ENCODE results near the gene RAB1B.

RAB1B gene

DNA sequence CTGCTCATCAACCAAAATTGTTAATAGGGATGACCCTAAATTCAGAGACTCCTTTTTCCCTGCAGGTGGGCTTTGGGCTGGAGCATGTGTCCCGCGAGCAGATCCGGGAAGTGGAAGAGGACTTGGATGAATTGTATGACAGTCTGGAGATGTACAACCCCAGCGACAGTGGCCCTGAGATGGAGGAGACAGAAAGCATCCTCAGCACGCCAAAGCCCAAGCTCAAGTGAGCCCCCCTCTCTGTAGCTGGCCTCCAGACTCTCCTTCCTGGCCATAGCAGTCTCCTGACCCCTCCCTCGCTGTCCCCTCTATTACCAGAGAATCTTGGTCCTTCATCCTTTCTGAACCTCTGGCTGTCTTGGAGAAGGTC, 47.9 kb upstream of the RAB1B start:
- Histone ChIP-seq H3K27me3 (ENCODE audit: control insufficient read depth in 3 of 3, insufficient read depth in 3 of 3, low read depth in 1 of 3, low read length in 3 of 3) (no peaks in the 10 kb centered on the region), H3K79me1 (ENCODE audit: low read depth, low read length) (no peaks in the 10 kb centered on the region), H3K27ac (replicated peaks; ENCODE audit: low read length) (no peak overlapping the region), H3K36me3 (replicated peaks in 1 of 2; ENCODE audit: control insufficient read depth in 2 of 2, insufficient read depth in 2 of 2, low read length in 2 of 2) (peaks cover 22 to 43% of the 10 kb centered on the region in 2 donors), H4K91ac (ENCODE audit: low read depth, low read length, poor library complexity) (no peak overlapping the region), H2BK120ac (ENCODE audit: low read depth, low read length) (no peak overlapping the region), H4K8ac (ENCODE audit: low read depth, low read length) (no peak overlapping the region), H3K4me3 (ENCODE audit: low read length in 2 of 2) (no peak overlapping the region), H3K14ac (ENCODE audit: low read length) (no peak overlapping the region), H3K9me3 (replicated peaks in 1 of 2; ENCODE audit: control insufficient read depth in 2 of 2, insufficient read depth in 1 of 2, low read depth in 1 of 2, low read length in 2 of 2) (peaks cover 0 to 2% of the 10 kb centered on the region in 2 donors), H3K9ac (ENCODE audit: low read depth, low read length, poor library complexity) (no peak overlapping the region), H3K4me1 (ENCODE audit: control insufficient read depth in 2 of 2, insufficient read depth in 1 of 2, low read depth in 1 of 2, low read length in 2 of 2) (peaks cover 0 to 4% of the 10 kb centered on the region in 2 donors), H2AFZ (ENCODE audit: low read length) (no peak overlapping the region), H3K4me2 (ENCODE audit: insufficient read depth, low read length, poor library complexity, severe bottlenecking) (no peak overlapping the region), H2BK12ac (ENCODE audit: low read length) (no peak overlapping the region), H2BK15ac (ENCODE audit: low read length) (no peak overlapping the region), H3K23ac (ENCODE audit: low read depth, low read length, poor library complexity) (peak overlapping the region; percentile 70), H3K18ac (ENCODE audit: low read length) (no peak overlapping the region), H2BK5ac (ENCODE audit: low read length) (no peak overlapping the region), H3K4ac (ENCODE audit: low read length) (no peak overlapping the region), H2AK5ac (ENCODE audit: low read depth, low read length) (no peak overlapping the region)
- WGBS, 2 donors (ENCODE audit: extremely low coverage in 2 of 2, insufficient read length in 2 of 2, insufficient replicate concordance in 1 of 2), result no CpG with 5 or more reads among the region's 6 CpGs
- no peak for DNase-seq (ENCODE audit: low spot score)

DNA sequence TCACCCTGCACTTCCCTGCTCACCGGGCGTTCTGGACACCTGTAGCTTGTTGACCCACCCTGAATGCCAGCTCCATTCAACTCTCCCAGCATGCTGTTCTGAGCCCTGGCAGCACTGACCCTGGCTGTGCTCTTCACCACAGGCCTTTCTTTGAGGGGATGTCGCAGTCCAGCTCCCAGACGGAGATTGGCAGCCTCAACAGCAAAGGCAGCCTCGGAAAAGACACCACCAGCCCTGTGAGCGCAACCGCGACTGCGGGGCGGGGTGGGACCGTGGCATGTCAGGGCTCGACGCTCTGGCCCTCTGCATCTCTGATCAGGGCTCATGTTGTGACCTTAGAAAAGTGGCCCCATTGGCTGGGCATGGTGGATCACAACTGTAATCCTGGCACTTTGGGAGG, 47.4 kb upstream of the RAB1B start:
- no peaks in the 10 kb centered on the region for H3K79me1 ChIP-seq (ENCODE audit: low read depth, low read length)
- H2BK5ac ChIP-seq (ENCODE audit: low read length), result no peak overlapping the region
- no peak overlapping the region for H4K91ac ChIP-seq (ENCODE audit: low read depth, low read length, poor library complexity)
- H3K23ac ChIP-seq (ENCODE audit: low read depth, low read length, poor library complexity), result no peak overlapping the region
- peaks cover 0 to 2% of the 10 kb centered on the region in 2 donors for H3K9me3 ChIP-seq (replicated peaks in 1 of 2; ENCODE audit: control insufficient read depth in 2 of 2, insufficient read depth in 1 of 2, low read depth in 1 of 2, low read length in 2 of 2)
- no peak overlapping the region for H3K18ac ChIP-seq (ENCODE audit: low read length)
- peak overlapping the region; percentile 13 for H3K9ac ChIP-seq (ENCODE audit: low read depth, low read length, poor library complexity)
- H2AFZ ChIP-seq (ENCODE audit: low read length), result no peak overlapping the region
- peaks cover 20 to 41% of the 10 kb centered on the region in 2 donors for H3K36me3 ChIP-seq (replicated peaks in 1 of 2; ENCODE audit: control insufficient read depth in 2 of 2, insufficient read depth in 2 of 2, low read length in 2 of 2)
- no peak overlapping the region for H2AK5ac ChIP-seq (ENCODE audit: low read depth, low read length)
- H3K4ac ChIP-seq (ENCODE audit: low read length), result no peak overlapping the region
- peak overlapping the region; percentile 49 for H3K14ac ChIP-seq (ENCODE audit: low read length)
- no peaks in the 10 kb centered on the region for H3K27me3 ChIP-seq (ENCODE audit: control insufficient read depth in 3 of 3, insufficient read depth in 3 of 3, low read depth in 1 of 3, low read length in 3 of 3)
- no peak overlapping the region for H3K4me2 ChIP-seq (ENCODE audit: insufficient read depth, low read length, poor library complexity, severe bottlenecking)
- H2BK12ac ChIP-seq (ENCODE audit: low read length), result peak overlapping the region; percentile 22
- peaks cover 0 to 4% of the 10 kb centered on the region in 2 donors for H3K4me1 ChIP-seq (ENCODE audit: control insufficient read depth in 2 of 2, insufficient read depth in 1 of 2, low read depth in 1 of 2, low read length in 2 of 2)
- no CpG with 5 or more reads among the region's 13 CpGs for WGBS, 2 donors (ENCODE audit: extremely low coverage in 2 of 2, insufficient read length in 2 of 2, insufficient replicate concordance in 1 of 2)
- no peak overlapping the region for H3K27ac ChIP-seq (replicated peaks; ENCODE audit: low read length)
- no peak overlapping the region for H4K8ac ChIP-seq (ENCODE audit: low read depth, low read length)
- DNase-seq (ENCODE audit: low spot score), result no peak
- H2BK120ac ChIP-seq (ENCODE audit: low read depth, low read length), result no peak overlapping the region
- H2BK15ac ChIP-seq (ENCODE audit: low read length), result no peak overlapping the region
- no peak overlapping the region for H3K4me3 ChIP-seq (ENCODE audit: low read length in 2 of 2)

DNA sequence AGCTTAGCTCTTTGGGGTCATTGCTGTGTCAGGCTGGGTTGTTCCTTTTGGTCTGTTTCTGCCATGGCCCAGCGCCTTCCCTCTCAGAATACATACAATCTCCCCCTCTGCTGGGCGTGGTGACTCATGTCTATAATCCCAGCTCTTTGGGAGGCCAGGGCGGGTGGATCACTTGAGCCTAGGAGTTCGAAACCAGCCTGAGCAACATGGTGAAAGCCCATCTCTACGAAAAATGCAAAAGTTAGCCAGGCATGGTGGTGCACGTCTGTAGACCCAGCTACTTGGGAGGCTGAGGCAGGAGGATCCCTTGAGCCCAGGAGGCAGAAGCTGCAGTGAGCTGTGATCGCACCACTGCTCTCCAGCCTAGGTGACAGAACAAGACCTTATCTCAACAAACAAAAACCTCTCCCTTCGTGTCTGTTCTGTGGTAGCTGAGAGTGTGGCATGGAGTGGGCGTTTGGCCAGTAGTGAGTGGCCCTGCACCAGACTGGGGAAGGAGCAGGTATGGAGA, 46.7 kb upstream of the RAB1B start:
- Histone ChIP-seq H2AK5ac (ENCODE audit: low read depth, low read length) (no peak overlapping the region), H3K9ac (ENCODE audit: low read depth, low read length, poor library complexity) (no peak overlapping the region), H2BK5ac (ENCODE audit: low read length) (peak overlapping the region; percentile 2), H3K23ac (ENCODE audit: low read depth, low read length, poor library complexity) (no peak overlapping the region), H2AFZ (ENCODE audit: low read length) (no peak overlapping the region), H3K4ac (ENCODE audit: low read length) (no peak overlapping the region), H3K4me2 (ENCODE audit: insufficient read depth, low read length, poor library complexity, severe bottlenecking) (no peak overlapping the region), H3K27ac (replicated peaks; ENCODE audit: low read length) (no peak overlapping the region), H3K79me1 (ENCODE audit: low read depth, low read length) (no peaks in the 10 kb centered on the region), H4K8ac (ENCODE audit: low read depth, low read length) (no peak overlapping the region), H3K27me3 (ENCODE audit: control insufficient read depth in 3 of 3, insufficient read depth in 3 of 3, low read depth in 1 of 3, low read length in 3 of 3) (no peaks in the 10 kb centered on the region), H4K91ac (ENCODE audit: low read depth, low read length, poor library complexity) (no peak overlapping the region), H3K18ac (ENCODE audit: low read length) (no peak overlapping the region), H3K14ac (ENCODE audit: low read length) (no peak overlapping the region), H3K4me3 (ENCODE audit: low read length in 2 of 2) (no peak overlapping the region), H2BK12ac (ENCODE audit: low read length) (no peak overlapping the region), H2BK120ac (ENCODE audit: low read depth, low read length) (no peak overlapping the region), H3K36me3 (replicated peaks in 1 of 2; ENCODE audit: control insufficient read depth in 2 of 2, insufficient read depth in 2 of 2, low read length in 2 of 2) (peaks cover 19 to 33% of the 10 kb centered on the region in 2 donors), H2BK15ac (ENCODE audit: low read length) (no peak overlapping the region), H3K4me1 (ENCODE audit: control insufficient read depth in 2 of 2, insufficient read depth in 1 of 2, low read depth in 1 of 2, low read length in 2 of 2) (peaks cover 0 to 4% of the 10 kb centered on the region in 2 donors), H3K9me3 (replicated peaks in 1 of 2; ENCODE audit: control insufficient read depth in 2 of 2, insufficient read depth in 1 of 2, low read depth in 1 of 2, low read length in 2 of 2) (peaks cover 0 to 2% of the 10 kb centered on the region in 2 donors)
- WGBS, 2 donors (ENCODE audit: extremely low coverage in 2 of 2, insufficient read length in 2 of 2, insufficient replicate concordance in 1 of 2), result no CpG with 5 or more reads among the region's 9 CpGs
- no peak for DNase-seq (ENCODE audit: low spot score)

DNA sequence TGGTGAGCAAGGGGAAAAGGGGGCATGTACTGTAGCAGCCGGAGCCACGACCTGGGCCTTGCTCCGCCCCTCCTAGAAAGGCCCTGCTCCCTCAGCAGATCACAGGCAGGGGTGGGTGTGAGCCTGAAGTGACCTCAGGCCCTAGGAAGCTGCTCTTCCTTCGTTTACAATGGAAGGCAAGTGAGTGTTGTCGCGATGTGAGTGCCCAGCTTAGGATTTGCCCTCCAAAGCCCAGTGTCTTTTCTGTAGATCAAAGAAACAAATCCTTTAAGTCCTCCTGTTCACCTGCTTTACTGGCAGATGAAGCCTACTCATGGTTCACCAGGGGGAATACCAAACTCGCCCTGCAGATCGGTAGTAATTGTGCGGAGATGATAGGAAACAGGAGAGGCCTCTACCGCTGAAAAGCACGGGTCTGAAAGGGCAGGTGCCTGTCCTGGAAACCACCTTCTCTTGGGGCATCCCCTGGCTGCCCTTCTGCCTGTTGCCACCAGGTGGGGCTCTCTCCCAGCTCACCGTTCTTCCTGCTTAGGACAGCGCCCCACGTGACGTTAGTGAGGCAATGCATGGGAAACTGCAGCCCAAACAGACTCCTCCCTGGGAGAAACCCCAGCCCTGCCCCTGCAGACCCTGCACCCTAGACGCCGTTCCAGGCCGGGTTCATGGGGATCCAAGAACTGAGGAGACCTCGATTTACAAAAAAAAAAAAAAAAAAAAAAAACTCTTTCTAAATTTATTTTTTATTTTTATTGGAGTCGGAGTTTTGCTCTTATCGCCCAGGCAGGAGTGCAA, 45.9 kb upstream of the RAB1B start:
- Histone ChIP-seq H2BK5ac (ENCODE audit: low read length) (peak overlapping the region; percentile 2), H3K4me1 (ENCODE audit: control insufficient read depth in 2 of 2, insufficient read depth in 1 of 2, low read depth in 1 of 2, low read length in 2 of 2) (peaks cover 0 to 4% of the 10 kb centered on the region in 2 donors), H2BK12ac (ENCODE audit: low read length) (no peak overlapping the region), H3K36me3 (replicated peaks in 1 of 2; ENCODE audit: control insufficient read depth in 2 of 2, insufficient read depth in 2 of 2, low read length in 2 of 2) (peaks cover 17 to 32% of the 10 kb centered on the region in 2 donors), H3K18ac (ENCODE audit: low read length) (no peak overlapping the region), H2BK120ac (ENCODE audit: low read depth, low read length) (no peak overlapping the region), H2AK5ac (ENCODE audit: low read depth, low read length) (no peak overlapping the region), H3K23ac (ENCODE audit: low read depth, low read length, poor library complexity) (no peak overlapping the region), H4K91ac (ENCODE audit: low read depth, low read length, poor library complexity) (no peak overlapping the region), H3K4me2 (ENCODE audit: insufficient read depth, low read length, poor library complexity, severe bottlenecking) (no peak overlapping the region), H3K27me3 (ENCODE audit: control insufficient read depth in 3 of 3, insufficient read depth in 3 of 3, low read depth in 1 of 3, low read length in 3 of 3) (no peaks in the 10 kb centered on the region), H3K14ac (ENCODE audit: low read length) (no peak overlapping the region), H3K9ac (ENCODE audit: low read depth, low read length, poor library complexity) (no peak overlapping the region), H4K8ac (ENCODE audit: low read depth, low read length) (no peak overlapping the region), H2AFZ (ENCODE audit: low read length) (no peak overlapping the region), H3K4ac (ENCODE audit: low read length) (no peak overlapping the region), H3K27ac (replicated peaks; ENCODE audit: low read length) (no peak overlapping the region), H3K4me3 (ENCODE audit: low read length in 2 of 2) (no peak overlapping the region), H3K9me3 (replicated peaks in 1 of 2; ENCODE audit: control insufficient read depth in 2 of 2, insufficient read depth in 1 of 2, low read depth in 1 of 2, low read length in 2 of 2) (peaks cover 0 to 2% of the 10 kb centered on the region in 2 donors), H2BK15ac (ENCODE audit: low read length) (no peak overlapping the region), H3K79me1 (ENCODE audit: low read depth, low read length) (no peaks in the 10 kb centered on the region)
- WGBS, 2 donors (ENCODE audit: extremely low coverage in 2 of 2, insufficient read length in 2 of 2, insufficient replicate concordance in 1 of 2), result no CpG with 5 or more reads among the region's 21 CpGs
- peak; percentile 90 for DNase-seq (ENCODE audit: low spot score)

All from neuronal stem cell (in vitro differentiated cells).